Measurements from ENCODE around the gene SLC13A3. TPM values are rescaled to one million over a fixed set of nuclear protein-coding genes. Genes with fewer than 3 reads are reported as not detected.

Gene SLC13A3
- total RNA-seq, 1 donor from 2014 or later, result 0.30 TPM

DNA sequence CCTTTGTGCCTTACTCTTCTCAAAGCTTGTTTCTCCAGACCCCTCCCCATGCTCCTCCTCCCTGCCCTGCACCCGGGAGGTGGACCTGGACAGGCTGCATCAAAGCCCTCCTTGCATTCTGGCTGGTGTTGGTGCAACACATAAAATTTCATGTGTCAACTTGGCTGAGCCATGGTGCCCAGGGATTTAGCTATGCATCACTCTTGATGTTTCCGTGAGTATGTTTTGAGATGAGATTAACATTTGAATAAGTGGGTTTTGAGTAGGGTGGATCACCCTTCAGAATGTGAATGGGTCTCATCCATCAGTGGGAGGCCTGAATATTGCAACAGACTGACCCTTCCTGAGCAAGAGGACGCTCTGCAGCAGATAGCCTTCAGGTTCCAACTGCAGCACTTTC, 96.4 kb downstream of the SLC13A3 start:
- ATAC-seq, result no peak
- intact Hi-C loops (cut with DNase I), result no loop called here

DNA sequence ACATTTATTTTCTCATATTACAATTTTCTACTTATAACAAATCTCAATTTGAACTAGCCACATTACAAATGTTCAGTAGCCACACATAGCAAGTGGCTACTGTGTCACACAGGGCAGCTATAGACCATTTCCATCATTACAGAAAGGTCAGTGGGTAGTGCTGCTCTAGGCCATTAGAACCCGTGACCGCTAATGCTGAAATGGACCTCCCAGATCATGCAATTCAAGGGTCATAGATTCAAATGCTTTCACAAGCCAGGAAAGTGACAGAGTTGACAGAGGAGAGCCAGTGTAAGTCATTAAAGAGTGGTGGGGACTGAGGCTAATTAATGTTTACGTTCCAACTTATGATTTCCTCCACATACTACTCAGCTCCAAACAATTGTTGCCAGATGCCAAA, 97.3 kb downstream of the SLC13A3 start:
- intact Hi-C loops (cut with DNase I), result no loop called here
- DNase-seq (ENCODE audit: missing footprints), result no peak
- ATAC-seq, result no peak

More for the DNA sequence above, 96.4 kb downstream of the SLC13A3 start:
- no peak for DNase-seq (ENCODE audit: missing footprints)

DNA sequence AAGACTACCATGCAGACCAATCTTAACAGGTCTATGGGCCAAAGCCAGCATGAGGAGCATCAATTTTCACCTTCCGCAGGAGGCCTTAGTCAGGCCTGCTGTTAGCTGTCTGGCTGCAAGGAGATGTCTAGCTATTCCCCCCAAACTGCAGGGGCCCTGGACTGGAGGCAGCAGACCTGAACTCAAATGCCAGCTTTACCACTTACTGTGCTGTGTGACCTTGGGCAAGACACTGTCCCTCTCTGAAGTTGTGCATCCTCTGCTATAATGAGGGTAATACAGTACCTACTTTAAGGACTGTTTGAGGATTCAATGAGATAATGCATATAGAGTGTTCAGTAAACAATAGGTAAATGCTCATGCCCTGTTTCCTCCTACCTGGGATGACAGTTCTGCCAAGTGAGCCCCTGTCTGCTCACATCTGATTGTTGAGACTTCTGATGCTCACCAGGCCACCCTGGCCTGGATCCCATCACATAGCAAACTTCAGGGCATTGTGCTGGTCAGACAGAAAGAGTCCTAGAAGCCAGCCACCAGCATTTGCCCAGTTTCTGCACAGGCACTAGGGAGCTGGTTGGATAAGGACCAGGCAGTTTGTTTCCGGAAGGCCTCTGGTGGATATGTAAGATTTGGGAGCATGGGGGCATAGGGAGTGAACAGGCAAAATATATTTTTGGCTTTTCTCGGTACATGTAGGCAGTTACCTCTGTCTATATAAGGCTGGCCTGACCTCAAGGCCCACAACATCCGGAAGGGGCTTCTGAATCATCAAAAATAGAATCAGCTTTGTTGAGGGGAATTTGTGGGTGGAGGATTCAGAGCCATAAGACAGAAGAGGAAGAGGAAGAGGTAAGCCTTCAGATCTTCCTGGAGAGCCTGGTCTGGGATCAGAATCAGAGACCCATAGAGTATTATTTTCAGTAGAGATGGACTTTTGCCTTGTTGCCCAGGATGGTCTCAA, 98.5 kb downstream of the SLC13A3 start:
- ATAC-seq, result no peak
- no peak for DNase-seq (ENCODE audit: missing footprints)
- intact Hi-C loops (cut with DNase I), result no loop called here

DNA sequence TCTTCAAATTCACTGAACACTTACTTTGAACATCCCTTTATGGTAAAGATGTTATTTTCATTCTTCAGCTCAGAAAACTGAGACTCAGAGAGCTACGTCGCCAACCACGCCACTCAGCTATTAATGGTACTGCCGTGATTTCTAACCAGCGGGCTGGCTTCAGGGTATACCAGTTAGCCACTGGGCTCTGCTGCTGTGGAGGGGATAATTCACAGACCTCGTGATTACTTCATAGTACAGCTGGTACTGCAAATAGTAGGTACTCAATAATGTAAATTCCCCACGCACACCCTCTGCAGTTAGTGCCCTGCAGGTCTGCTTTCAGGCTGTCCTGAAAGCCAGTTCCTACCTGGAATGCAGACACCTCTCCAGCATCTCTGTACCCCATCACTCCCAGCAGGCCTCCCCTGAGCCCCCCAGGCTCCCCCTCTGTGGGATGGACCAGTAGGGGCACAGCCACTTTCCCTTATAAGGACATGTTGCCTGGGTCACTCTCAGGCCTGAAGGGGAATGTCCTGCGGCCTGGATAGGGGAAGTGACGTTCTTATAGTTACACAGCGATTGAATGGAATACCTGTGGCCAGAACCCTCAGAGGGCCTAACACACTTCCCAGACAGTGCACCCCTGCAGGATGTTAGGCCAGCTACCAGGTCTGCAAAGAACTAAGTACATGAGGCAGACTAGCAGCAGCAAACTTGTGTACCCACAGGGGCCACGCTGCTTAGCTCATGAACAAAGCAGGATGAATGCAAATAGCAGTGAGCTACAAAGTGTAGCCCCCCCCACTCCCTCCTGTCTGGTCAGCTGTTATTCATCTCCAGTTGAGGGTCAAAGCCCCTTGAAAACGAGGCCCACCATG, 99.5 kb downstream of the SLC13A3 start:
- intact Hi-C loops (cut with DNase I), result no loop called here
- DNase-seq (ENCODE audit: missing footprints) (no peak), ATAC-seq (no peak)

DNA sequence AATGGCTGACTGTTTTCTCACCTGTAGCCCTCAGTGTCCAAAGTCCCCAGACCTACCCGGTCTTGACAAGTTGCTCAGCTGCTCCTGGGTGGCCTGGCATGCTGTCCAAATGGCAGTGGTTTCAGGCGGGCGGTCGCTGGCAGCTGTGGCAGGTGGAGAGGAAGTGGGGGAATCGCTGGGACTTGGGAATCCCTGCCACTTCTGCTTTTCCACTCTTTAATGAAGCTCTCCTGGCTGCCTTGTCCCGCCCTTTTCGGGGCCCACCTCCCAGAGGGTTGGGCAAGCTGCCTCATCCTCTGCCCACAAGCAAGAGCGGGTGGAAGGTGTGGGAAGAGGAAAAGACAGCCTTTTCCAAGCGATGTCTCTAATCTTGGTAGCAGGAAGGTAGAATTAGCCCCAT, 100.8 kb downstream of the SLC13A3 start, which contains the start of gene OCSTAMP:
TSS of gene OCSTAMP (minus strand) at position 194 of the 400 bp plus-strand sequence. CDS start at position 100, 94 bp downstream.
- intact Hi-C loops (cut with DNase I), result no loop called here
- DNase-seq (ENCODE audit: missing footprints) (no peak), ATAC-seq (no peak)

DNA sequence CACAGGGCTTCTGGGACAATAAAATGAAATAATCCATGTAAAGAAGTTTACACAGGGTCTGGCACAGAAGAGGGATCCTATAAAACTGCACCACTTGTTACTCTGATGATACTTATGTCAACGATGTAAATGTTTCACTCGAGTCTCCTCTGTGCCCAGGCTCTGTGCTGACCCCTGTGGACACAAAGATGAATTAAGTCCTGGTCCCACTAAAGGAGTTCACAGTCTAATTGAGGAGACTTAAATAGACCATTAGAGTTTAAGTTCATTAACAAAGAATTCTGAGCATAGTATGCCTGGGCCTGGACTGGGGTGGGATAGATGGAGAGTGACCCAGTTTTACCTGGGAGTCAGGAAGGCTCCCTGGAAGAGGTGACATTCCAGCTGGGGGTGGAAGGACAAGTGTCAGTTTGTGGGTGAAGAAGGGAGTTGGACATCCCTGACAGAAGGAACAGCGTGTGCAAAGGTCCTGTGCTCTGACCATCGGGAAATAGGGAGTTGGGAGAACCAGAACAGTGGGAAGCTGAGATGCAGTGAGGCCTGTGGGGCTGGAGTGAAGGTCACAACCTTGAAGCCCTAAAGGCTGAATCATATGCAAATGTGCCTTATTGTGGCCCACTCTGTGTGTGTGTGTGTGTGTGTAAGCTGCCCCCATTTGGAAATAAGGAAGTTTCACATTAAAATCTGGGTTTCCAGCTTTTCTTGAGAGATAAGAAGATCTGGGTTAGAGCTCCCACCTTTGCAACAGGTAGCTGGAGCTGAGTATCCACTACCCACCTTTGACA, 101.9 kb downstream of the SLC13A3 start:
- intact Hi-C loops (cut with DNase I), result loop anchor here (5.0 kb wide), 1 partner anchor 52 kb away; no protein-coding TSS in a partner anchor
- DNase-seq (ENCODE audit: missing footprints) (no peak), ATAC-seq (no peak)

DNA sequence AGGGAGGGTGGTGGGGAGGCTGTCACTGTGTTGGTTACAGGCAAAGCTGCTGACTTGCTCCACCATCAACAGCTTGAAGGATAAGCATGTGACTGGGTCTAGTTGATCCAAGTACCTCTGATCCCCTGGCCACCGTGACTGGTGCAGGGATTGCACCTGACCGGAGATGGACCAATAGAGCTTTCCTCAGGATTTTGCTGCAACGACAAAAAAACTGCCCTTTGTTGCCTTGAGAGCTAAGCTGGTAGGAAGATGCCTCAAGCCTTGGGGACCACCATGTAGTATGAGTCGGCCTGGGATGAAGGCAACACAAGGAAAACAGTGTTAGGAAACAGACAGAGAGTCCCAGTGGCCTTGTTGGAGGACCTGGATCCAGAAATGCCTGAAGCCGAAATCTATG, 102.6 kb downstream of the SLC13A3 start:
- no peak for DNase-seq (ENCODE audit: missing footprints)
- intact Hi-C loops (cut with DNase I), result loop anchor here (5.0 kb wide), 1 partner anchor 51 kb away; no protein-coding TSS in a partner anchor
- ATAC-seq, result no peak

DNA sequence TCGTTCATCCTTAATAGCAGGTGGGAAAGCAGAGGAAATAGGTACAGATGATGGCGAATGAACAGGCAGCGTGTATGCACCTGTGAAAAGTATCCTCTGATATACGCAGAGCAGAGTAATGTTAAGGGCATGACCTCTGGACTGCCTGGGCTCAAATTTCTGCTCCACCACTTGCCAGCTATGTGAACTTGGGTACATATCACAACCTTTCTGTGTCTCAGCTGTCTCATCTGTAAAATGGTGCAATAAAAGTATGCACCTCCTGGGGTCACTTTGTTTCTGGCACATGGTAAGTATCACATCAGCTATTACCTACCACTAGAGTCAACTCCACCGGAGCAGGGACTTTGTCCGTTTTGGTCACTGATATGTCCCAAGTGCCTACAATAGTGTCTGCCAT, 103.3 kb downstream of the SLC13A3 start:
- DNase-seq (ENCODE audit: missing footprints), result no peak
- intact Hi-C loops (cut with DNase I), result loop anchor here (5.0 kb wide), 1 partner anchor 51 kb away; no protein-coding TSS in a partner anchor
- ATAC-seq, result no peak

DNA sequence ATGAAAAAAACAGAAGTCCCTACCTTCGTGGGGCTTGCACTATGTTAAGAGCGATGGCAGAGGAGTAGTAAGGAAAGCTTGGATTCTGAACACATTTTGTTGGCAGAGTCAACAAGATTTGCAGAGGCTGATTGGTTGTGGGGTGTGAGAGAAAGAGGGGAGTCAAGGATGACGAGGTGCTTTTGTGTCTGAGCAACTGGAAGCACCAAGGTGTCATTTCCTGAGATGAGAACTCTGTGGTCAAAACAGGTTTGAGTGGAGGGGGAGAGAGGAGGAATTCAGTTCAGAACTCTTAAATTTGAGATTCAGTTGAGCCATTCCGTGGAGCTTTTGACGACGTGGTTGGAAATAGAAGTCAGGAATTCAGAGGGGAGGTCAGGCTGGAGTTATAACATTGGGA, 104.3 kb downstream of the SLC13A3 start:
- intact Hi-C loops (cut with DNase I), result loop anchor here (5.0 kb wide), 1 partner anchor 50 kb away; no protein-coding TSS in a partner anchor
- no peak for ATAC-seq

DNA sequence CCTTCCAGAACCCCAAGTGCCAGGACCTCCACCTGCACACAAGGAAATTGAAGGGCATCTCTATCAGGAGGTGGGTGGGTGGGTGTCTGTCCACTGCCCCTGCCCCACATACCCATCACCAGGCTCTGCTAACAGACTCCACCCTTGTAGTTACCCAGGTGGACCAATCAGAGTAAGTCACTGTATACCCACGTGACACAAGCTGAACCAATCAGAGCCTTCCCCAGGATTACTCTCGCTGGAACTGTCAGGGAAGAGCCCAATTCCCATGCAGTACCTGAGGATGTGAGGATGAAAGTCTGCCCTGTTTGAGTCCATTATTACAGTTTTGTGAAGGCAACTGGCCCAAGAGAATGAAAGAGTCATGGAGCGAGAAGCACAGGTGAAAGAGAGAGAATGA, 105.0 kb downstream of the SLC13A3 start:
- ATAC-seq (no peak), DNase-seq (ENCODE audit: missing footprints) (no peak)
- intact Hi-C loops (cut with DNase I), result loop anchor here (5.0 kb wide), 1 partner anchor 49 kb away; no protein-coding TSS in a partner anchor

More for the DNA sequence above, 104.3 kb downstream of the SLC13A3 start:
- no peak for DNase-seq (ENCODE audit: missing footprints)

DNA sequence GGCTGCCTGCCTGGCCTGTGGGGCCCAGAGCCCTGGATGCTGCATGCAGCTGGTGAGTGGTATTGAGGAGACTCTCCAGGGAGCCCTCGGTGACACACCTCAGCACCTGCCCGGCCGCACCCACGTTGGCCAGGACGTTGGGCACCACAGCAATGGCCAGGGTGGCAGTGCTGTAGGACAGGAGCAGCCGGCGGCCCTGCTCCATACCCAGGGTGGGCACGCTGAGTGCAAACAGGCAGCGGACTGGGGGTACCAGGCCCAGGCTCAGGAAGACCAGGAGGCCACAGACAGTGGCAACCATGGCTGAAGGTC, 105.5 kb downstream of the SLC13A3 start:
- no peak for DNase-seq (ENCODE audit: missing footprints)
- intact Hi-C loops (cut with DNase I), result loop anchor here (5.0 kb wide), 1 partner anchor 48 kb away; no protein-coding TSS in a partner anchor
- ATAC-seq, result no peak

DNA sequence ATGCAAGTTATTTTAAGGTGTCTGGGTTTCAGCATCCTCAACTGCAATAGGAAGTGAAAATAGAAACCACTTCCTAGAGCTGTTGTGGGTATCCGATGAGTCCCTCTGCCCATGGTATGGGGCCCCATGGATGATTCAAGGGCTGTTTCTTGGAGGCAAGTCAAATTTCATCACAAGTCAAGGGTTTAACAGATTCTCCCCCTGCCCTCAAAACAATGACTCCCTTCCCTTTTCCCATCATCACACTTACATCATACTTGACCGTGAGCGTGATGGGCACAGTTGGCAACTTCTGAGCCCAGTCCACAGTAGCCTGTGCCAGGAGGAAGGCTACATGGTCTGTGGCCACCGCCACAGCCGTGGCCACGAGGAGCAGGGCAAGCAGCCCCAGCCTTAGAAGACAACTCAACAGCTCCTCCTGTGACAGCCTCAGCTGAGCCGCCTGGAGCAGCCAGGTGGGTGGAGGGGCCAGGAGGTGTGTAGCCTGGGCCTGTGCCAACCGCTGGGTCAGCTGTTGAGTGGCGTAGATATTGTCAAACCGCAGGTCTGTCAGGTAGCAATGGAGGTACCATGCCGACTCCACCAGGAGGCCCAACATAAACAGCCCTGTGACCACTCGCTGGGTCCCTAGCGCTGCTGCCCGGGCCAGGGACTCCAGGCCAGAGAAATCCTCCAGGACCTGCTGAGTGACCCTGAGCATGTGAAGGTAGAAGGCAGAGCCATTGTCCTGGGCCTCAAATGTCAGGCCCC, 106.0 kb downstream of the SLC13A3 start:
- DNase-seq (ENCODE audit: missing footprints) (no peak), ATAC-seq (no peak)
- intact Hi-C loops (cut with DNase I), result loop anchor here (5.0 kb wide), 1 partner anchor 48 kb away; no protein-coding TSS in a partner anchor

DNA sequence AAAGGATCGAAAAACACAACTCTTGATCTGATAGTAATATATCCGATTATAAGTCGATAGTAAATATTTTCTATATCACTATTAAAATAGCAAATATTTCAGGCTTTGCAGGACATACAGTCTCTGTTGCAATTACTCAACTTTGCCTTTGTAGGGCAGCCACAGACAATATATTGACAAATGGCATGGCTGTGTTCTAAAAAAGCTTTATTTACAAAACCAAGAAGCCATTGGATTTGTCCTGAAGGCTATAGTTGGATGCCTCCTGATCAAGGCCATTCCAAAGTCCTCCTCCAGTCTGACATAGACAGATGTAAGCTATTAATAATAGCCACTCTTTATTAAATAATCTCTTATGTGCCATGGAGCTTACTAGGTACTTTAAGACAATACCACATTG, 106.7 kb downstream of the SLC13A3 start:
- intact Hi-C loops (cut with DNase I), result no loop called here
- no peak for ATAC-seq
- DNase-seq (ENCODE audit: missing footprints), result no peak

DNA sequence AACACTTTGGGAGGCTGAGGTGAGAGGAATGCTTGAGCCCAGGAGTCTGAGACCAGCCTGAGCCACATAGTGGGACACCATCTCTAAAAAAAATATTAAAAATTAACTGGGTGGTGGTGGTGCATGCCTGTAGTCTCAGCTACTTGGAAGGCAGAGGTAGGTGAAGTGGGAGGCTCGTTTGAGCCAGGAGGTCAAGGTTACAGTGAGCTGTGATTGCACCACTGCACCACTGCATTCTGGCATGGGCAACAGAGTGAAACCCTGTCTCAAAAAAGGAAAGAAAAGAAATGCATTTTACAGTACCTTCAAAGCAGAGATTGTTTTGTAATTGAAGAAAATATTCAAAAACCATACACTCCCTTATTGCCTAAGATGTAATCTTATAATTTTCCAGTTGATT, 107.3 kb downstream of the SLC13A3 start:
- intact Hi-C loops (cut with DNase I), result no loop called here
- ATAC-seq, result no peak
- no peak for DNase-seq (ENCODE audit: missing footprints)

DNA sequence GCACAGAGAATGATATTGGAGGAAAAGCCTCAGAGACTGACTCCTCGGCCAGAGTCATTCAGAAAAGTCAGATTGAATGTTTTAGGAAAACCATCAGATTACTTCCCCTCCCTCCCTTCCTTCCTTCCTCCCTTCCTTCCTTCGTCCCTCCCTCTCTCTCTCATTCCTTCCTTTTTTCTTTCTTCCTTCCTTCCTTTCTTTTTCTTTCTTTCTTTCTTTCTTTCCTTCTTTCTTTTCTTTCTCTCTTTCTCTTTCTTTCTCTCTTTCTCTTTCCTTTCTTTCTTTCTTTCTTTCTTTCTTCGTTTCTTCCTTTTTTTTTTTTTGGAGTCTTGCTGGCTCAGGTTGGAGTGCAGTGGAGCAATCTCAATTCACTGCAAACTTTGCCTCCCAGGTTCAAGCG, 108.2 kb downstream of the SLC13A3 start:
- ATAC-seq, result no peak
- intact Hi-C loops (cut with DNase I), result no loop called here
- no peak for DNase-seq (ENCODE audit: missing footprints)

DNA sequence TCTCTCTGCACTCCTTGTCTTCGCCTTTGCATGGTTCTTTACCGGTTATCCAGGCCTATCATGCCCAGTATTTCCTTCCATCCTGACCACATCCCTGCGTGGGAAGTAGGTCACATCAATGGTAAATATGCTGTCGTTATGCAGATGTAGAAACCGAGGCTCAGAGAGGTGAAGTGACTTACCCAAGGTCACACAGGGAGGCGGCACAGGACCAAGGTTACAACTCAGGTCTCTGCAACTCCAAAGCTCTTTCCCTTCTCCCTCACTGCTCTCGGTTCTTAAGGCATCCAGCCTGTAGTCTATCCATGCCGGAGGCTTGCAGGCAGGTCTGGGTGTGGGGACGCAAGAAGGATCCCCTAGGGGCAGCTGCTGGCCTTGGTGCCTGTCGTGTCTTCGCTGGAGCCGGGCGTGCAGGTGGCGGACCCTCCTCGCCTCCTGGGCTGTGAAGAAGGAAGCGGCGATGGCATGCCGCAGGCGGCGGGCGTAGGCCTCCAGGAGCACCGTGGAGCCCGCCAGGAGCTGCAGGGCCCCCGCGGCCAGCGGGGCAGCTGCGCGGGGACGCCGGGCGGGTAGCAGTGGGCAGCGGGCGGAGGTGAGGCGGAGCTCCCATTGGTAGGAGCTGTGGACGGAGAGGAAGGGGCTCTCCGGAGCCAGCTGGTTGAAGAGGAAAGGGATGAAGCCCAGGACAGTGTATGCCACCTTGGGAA, 109.9 kb downstream of the SLC13A3 start:
- no peak for ATAC-seq

DNA sequence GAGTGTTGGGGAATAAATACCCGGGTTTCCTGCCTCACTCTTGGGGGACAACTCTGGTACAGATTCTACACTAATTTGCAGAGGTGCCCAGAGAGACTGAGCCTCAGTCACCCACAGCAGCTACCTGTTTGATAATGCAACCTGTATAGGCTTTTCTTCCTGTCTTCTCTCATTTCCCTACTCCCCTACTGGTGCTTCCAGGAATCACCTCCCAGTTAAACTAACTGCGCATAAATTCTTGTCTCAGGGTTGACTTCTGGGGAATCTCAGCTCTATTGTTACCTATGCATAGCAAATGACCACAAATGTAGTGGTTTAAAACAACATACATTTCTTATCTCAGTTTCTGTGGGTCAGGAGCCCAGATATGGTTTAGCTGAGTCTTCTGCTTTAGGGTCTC, 112.1 kb downstream of the SLC13A3 start:
- DNase-seq (ENCODE audit: missing footprints) (no peak), ATAC-seq (no peak)
- intact Hi-C loops (cut with DNase I), result no loop called here

More for the DNA sequence above, 109.9 kb downstream of the SLC13A3 start:
- DNase-seq (ENCODE audit: missing footprints), result no peak
- intact Hi-C loops (cut with DNase I), result no loop called here
